ENCODE results near the gene QRICH1.
A peak's percentile ranks its signal among the peaks of the same experiment; 100 is the strongest.

Gene QRICH1

DNA sequence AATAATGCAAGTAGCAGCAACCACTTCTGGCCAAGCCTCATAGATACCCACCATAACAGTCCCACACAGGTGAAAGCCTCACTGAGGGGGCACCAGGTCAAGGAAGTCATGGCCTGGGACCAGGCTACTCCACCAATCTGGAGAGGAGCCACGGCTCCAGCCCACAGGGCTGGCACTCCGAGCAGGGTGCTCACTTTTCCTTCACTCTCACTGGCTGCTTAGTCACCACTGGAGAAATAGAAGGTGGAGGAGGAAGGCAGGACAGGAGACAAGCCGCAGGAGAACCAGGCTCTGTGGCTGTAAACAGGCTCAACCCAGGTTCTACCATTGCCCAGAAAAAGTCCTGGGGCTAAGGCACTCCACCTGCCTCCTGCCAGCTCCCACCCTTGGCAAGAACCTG lies 25.6 kb upstream of the QRICH1 start:
- TF ChIP-seq, protein P1, sequence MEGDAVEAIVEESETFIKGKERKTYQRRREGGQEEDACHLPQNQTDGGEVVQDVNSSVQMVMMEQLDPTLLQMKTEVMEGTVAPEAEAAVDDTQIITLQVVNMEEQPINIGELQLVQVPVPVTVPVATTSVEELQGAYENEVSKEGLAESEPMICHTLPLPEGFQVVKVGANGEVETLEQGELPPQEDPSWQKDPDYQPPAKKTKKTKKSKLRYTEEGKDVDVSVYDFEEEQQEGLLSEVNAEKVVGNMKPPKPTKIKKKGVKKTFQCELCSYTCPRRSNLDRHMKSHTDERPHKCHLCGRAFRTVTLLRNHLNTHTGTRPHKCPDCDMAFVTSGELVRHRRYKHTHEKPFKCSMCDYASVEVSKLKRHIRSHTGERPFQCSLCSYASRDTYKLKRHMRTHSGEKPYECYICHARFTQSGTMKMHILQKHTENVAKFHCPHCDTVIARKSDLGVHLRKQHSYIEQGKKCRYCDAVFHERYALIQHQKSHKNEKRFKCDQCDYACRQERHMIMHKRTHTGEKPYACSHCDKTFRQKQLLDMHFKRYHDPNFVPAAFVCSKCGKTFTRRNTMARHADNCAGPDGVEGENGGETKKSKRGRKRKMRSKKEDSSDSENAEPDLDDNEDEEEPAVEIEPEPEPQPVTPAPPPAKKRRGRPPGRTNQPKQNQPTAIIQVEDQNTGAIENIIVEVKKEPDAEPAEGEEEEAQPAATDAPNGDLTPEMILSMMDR (IDR thresholded peaks at IDR 0.05; ENCODE audit: low read depth, low read length), result no peak
- DNase-seq (ENCODE audit: low read depth in 2 of 2), result peak; percentile 16 to 32
- peak overlapping the region in 1 of 2 donors; percentile 97 for H3K4me3 ChIP-seq (replicated peaks in 1 of 2; ENCODE audit: low read depth in 2 of 2, low read length in 2 of 2)

DNA sequence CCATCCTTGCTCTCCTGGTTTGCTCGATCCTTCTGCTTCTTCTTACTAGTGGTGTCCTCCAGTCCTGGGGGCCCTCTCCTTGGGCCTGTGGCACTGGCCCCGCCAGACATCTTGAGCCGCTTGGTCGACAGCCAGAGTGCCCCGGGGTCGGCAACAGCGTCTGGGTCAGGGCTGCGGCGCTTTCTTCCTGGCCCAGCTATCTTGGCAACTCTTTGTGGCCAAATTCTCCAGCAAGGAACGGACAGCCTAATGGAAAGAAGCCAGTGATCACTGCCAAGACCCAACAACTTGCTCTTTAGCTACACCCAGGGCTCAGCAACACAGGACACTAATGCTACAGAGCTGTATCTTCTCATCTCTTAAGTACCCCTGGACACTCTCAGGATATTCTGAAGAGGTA lies 25.2 kb upstream of the QRICH1 start:
- no peak overlapping the region for H3K4me3 ChIP-seq (replicated peaks in 1 of 2; ENCODE audit: low read depth in 2 of 2, low read length in 2 of 2)
- peak in 1 of 2 donors; percentile 73 for DNase-seq (ENCODE audit: low read depth in 2 of 2)

DNA sequence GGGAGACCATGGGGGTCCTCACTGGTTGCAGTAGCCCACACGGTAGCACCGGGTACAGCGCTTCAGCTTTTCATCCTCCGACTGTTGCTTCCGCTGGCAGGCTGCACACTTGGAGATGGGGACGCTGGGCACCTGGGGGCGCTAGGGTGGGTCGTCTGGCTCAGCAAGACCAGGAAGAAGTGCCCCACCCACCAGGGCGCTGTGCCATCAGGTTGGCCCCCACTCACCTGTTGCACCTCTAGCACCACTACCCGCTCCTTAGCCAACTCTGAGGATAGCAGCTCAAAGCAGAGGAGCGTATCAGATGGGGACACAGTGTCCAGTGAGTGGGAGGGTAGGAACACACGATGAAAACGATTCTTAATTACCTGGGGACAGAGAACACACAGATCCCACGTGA lies 18.4 kb upstream of the QRICH1 start:
- DNase-seq (ENCODE audit: low read depth in 2 of 2), result no peak
- H3K4me3 ChIP-seq (replicated peaks in 1 of 2; ENCODE audit: low read depth in 2 of 2, low read length in 2 of 2), result no peak overlapping the region
- TF ChIP-seq, protein P1 (IDR thresholded peaks at IDR 0.05; ENCODE audit: low read depth, low read length), result no peak

More for the DNA sequence above, 25.2 kb upstream of the QRICH1 start:
- TF ChIP-seq, protein P1 (IDR thresholded peaks at IDR 0.05; ENCODE audit: low read depth, low read length), result no peak

DNA sequence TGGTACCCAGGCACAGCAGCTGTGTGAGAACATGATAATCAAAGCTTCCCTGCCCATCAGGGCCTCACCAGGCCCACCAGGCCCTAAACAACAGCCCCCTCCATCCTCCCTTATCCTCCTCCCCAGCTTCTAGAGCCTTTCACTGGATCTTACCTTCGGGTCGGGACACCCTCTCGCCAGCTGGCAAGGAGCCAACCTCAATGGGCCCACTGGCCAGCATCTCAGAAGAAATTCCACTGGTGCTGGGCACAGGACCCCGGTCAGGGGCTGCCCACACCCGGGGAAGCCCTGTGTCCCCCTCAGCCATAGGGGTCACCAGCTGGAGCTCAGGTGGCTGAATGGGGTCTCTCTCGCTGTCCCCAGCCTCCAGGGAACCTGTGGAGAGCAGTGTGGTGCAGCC lies 17.5 kb upstream of the QRICH1 start:
- TF ChIP-seq, protein P1 (IDR thresholded peaks at IDR 0.05; ENCODE audit: low read depth, low read length), result no peak

DNA sequence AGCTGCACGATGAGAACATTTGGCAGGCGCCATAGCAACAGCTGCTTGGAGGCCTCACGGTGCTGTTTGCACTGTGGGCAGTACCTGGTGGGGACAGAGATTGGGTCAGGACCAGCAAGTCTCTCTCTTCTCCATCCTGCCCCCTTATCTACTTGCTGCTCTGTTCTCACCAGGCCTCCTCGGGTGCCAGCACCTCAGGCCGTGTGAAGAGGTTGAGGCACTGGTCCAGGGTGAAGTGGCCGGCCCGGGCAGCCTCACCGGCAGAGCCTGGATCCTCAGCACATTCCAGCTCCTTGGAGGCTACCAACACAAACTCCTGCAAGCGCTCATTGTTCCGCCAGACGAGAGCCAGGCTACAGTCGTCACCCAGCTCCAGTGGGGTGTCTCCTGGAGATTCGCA lies 16.9 kb upstream of the QRICH1 start:
- no peak for DNase-seq (ENCODE audit: low read depth in 2 of 2)
- H3K4me3 ChIP-seq (replicated peaks in 1 of 2; ENCODE audit: low read depth in 2 of 2, low read length in 2 of 2), result no peak overlapping the region
- TF ChIP-seq, protein P1 (IDR thresholded peaks at IDR 0.05; ENCODE audit: low read depth, low read length), result no peak

More for the DNA sequence above, 17.5 kb upstream of the QRICH1 start:
- no peak overlapping the region for H3K4me3 ChIP-seq (replicated peaks in 1 of 2; ENCODE audit: low read depth in 2 of 2, low read length in 2 of 2)
- DNase-seq (ENCODE audit: low read depth in 2 of 2), result no peak

DNA sequence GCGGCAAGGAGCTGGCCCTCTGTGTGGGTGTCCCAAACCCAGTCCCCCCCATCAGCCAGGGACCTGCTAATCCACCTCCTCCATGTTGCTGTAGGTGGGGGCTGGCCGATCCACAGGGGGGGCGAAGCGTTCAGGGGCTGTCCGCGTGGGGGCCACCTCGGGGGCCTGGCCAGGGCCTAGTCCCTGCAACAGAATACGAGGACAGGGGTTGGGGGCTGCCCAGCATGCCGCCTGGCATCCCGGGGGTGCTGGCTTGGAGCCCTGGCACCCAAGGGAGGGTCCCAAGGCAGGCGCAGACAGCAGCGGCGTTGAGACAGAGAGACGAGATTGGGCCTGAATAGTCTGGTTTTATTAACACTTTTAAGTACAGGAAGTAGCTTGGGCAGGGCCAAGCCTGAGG lies 14.5 kb upstream of the QRICH1 start:
- no peak for DNase-seq (ENCODE audit: low read depth in 2 of 2)
- TF ChIP-seq, protein P1 (IDR thresholded peaks at IDR 0.05; ENCODE audit: low read depth, low read length), result no peak
- no peak overlapping the region for H3K4me3 ChIP-seq (replicated peaks in 1 of 2; ENCODE audit: low read depth in 2 of 2, low read length in 2 of 2)
